HepG2 (cell line): ENCODE measurements around the gene URB1. TPM values are rescaled to one million over a fixed set of nuclear protein-coding genes. Genes with fewer than 3 reads are reported as not detected.

Experiments
- ATAC-seq: fragments of 200-7000 bp; cut with Tn5 transposase; 3 replicates; pipeline ENCODE4 v1.9.1; 2020; ENCODE audit warnings: mild to moderate bottlenecking, moderate library complexity
- BruUV-seq: library from RNA; stranded (reverse); fragments of 400-500 nt; replicated peaks from 2 replicates; lab custom pipeline; 2021; lab: Mats Ljungman, UMichigan
- CTCF ChIA-PET: fragments of 300-600 bp; formaldehyde crosslinking; extraction: SDS; loops from one replicate; lab custom pipeline; 2021; ENCODE audit warnings: low total read pairs, inconsistent platforms, low intra/inter-chr PET ratio; lab: Yijun Ruan, JAX
- POLR2A ChIA-PET: fragments of 350-600 bp; sonication (Branson Sonifier 250); formaldehyde crosslinking; loops from one replicate; lab custom pipeline; 2020; ENCODE audit warnings: antibody characterized with exemption, inconsistent platforms; lab: Yijun Ruan, JAX
- DNase-seq: peaks from one replicate; pipeline ENCODE4 v3.0.0-alpha.2; 2015; ENCODE audit warnings: low spot score
- FAIRE-seq: peaks from 3 replicates; lab custom pipeline; 2011; peaks lifted over from hg19 to GRCh38; lab: Jason Lieb, UNC
- H2AFZ ChIP-seq: one replicate; pipeline ENCODE4 v1.6.1; 2011; ENCODE audit warnings: low read length, inconsistent platforms
- H3K27ac ChIP-seq: fragments of 300-600 bp; 3 replicates; pipeline ENCODE4 v1.8.0; 2011; ENCODE audit warnings: mixed run types, mild to moderate bottlenecking, mixed read lengths, low read length, inconsistent platforms; ENCODE audit not compliant: insufficient read depth; ENCODE audit errors: extremely low read length
- H3K27me3 ChIP-seq, 2 experiments: fragments of 200-600 bp in 1 of 2; 2 replicates in 1 of 2; 3 replicates in 1 of 2; pipeline versions ENCODE4 v1.6.0 to v1.8.0; 2011; ENCODE audit warnings: low read length in 2 of 2, mild to moderate bottlenecking in 2 of 2, moderate library complexity in 2 of 2, inconsistent platforms in 1 of 2; ENCODE audit not compliant: insufficient read depth in 2 of 2, control insufficient read depth in 1 of 2
- H3K36me3 ChIP-seq, 2 experiments: fragments of 200-600 bp in 1 of 2; replicated peaks in 1 of 2; 2 replicates in 1 of 2; 3 replicates in 1 of 2; pipeline versions ENCODE4 v1.5.1 to v1.8.0; 2011; ENCODE audit warnings: low read length in 2 of 2, inconsistent platforms in 1 of 2; ENCODE audit not compliant: insufficient read depth in 2 of 2, control insufficient read depth in 1 of 2
- H3K4me1 ChIP-seq: 2 replicates; pipeline ENCODE4 v1.5.1; 2012; ENCODE audit warnings: low read length, inconsistent platforms; ENCODE audit not compliant: insufficient read depth
- H3K4me2 ChIP-seq: 2 replicates; pipeline ENCODE4 v1.6.0; 2011; ENCODE audit warnings: low read depth, low read length, inconsistent platforms
- H3K4me3 ChIP-seq, 3 experiments: fragments of 200-600 bp in 1 of 3; sonication (generic), shearing (Covaris generic) in 1 of 3; replicated peaks in 1 of 3; 2 replicates each; pipeline ENCODE4 v1.5.1; 2011 to 2016; ENCODE audit warnings: low read length in 3 of 3, inconsistent platforms in 2 of 3, low read depth in 2 of 3, mild to moderate bottlenecking in 2 of 3, control low read depth in 1 of 3, mixed read lengths in 1 of 3; ENCODE audit not compliant: insufficient read depth in 1 of 3
- H3K79me2 ChIP-seq: one replicate; pipeline ENCODE4 v1.6.1; 2011; ENCODE audit warnings: low read length, inconsistent platforms; ENCODE audit not compliant: insufficient read depth
- H3K9ac ChIP-seq: 2 replicates; pipeline ENCODE4 v1.6.0; 2011; ENCODE audit warnings: mild to moderate bottlenecking, low read depth, low read length, inconsistent platforms; ENCODE audit not compliant: insufficient read depth
- H3K9me3 ChIP-seq: 2 replicates; pipeline ENCODE4 v1.5.1; 2012; ENCODE audit warnings: mild to moderate bottlenecking, low read length
- H4K20me1 ChIP-seq: 2 replicates; pipeline ENCODE4 v1.6.0; 2011; ENCODE audit warnings: inconsistent platforms, mild to moderate bottlenecking, low read length, moderate library complexity; ENCODE audit not compliant: insufficient read depth
- HOXA9 ChIP-seq: sonication (generic); formaldehyde crosslinking; IDR thresholded peaks from 2 replicates; pipeline ENCODE4 v1.8.1; 2022; ENCODE audit warnings: missing genetic modification reagents, mild to moderate bottlenecking, moderate library complexity, borderline replicate concordance
- MXI1 ChIP-seq: IDR thresholded peaks from 3 replicates; pipeline ENCODE4 v1.6.1; 2012; ENCODE audit warnings: low read depth, low read length, inconsistent platforms, borderline replicate concordance
- NR2C2 ChIP-seq: sonication (generic); formaldehyde crosslinking; IDR thresholded peaks from 2 replicates; pipeline ENCODE4 v1.4.0; 2020; ENCODE audit warnings: missing genetic modification reagents, mild to moderate bottlenecking, moderate library complexity, borderline replicate concordance
- RBM22 ChIP-seq: fragments of 200-400 bp; formaldehyde crosslinking; optimal IDR thresholded peaks from 2 replicates; pipeline ENCODE3; 2017; ENCODE audit warnings: mild to moderate bottlenecking, low read length, moderate library complexity
- SRSF4 ChIP-seq: fragments of 200-400 bp; formaldehyde crosslinking; IDR thresholded peaks from one replicate; pipeline ENCODE4 v1.6.1; 2018; ENCODE audit warnings: mild to moderate bottlenecking, low read depth, low read length, moderate library complexity; ENCODE audit not compliant: poor library complexity, severe bottlenecking
- ZNF546 ChIP-seq: sonication (generic); formaldehyde crosslinking; conservative IDR thresholded peaks from 2 replicates; pipeline ENCODE4 v1.8.1; 2023; ENCODE audit warnings: mild to moderate bottlenecking, missing genetic modification reagents
- ZNF562 ChIP-seq: sonication (generic); formaldehyde crosslinking; IDR thresholded peaks from 2 replicates; pipeline ENCODE4 v1.8.0; 2022; ENCODE audit warnings: missing genetic modification reagents, borderline replicate concordance
- ZNF614 ChIP-seq: IDR thresholded peaks from 2 replicates; pipeline ENCODE4 v1.6.1; 2018; ENCODE audit warnings: missing biosample characterization, missing genetic modification reagents, inconsistent platforms, borderline replicate concordance
- ZSCAN25 ChIP-seq: sonication (generic); formaldehyde crosslinking; IDR thresholded peaks from 2 replicates; pipeline ENCODE4 v1.8.0; 2022; ENCODE audit warnings: mild to moderate bottlenecking, missing genetic modification reagents
- WGBS: methylation state at CpG from one replicate; pipeline ENCODE4 v1.1.6; 2017; ENCODE audit warnings: low lambda C conversion rate; 5-methylcytosine and 5-hydroxymethylcytosine counted together
- in situ Hi-C: cut with HindIII; loops from 2 replicates; pipeline ENCODE4 v1.10.0; 2017; ENCODE audit warnings: low pct_unique_long_range_greater_than_20kb; ENCODE audit not compliant: extremely low pct_ligation_motif_present
- intact Hi-C: fragments of 100-400 bp; cut with micrococcal nuclease; formaldehyde crosslinking; loops from one replicate; pipeline ENCODE4 v1.10.0; 2022; ENCODE audit not compliant: unreplicated experiment
- polyA plus RNA-seq, 8 experiments: library from polyadenylated mRNA; depleted of rRNA in 3 of 8; stranded (reverse) in 7 of 8; unstranded in 1 of 8; fragments of >200 nt; fragmentation: Illumina TruSeq in 4 of 8; extraction: Trizol in 4 of 8; gene quantifications; 2 replicates each; pipeline versions ENCODE4 v1.2.1 to v1.2.3, GENCODE V29; 2011 to 2016; ENCODE audit warnings: low read depth in 4 of 8, missing spikeins in 1 of 8, mixed read lengths in 1 of 8; ENCODE audit not compliant: insufficient read depth in 1 of 8
- total RNA-seq, 5 experiments: library from RNA; depleted of rRNA; stranded (reverse); fragments of >200 nt; fragmentation: Illumina TruSeq; extraction: Trizol; gene quantifications; 2 replicates each; pipeline ENCODE4 v1.2.3, GENCODE V29; 2016; ENCODE audit warnings: low read depth in 1 of 5
- TF ChIP-seq, protein P1 (sequence below): sonication (generic); formaldehyde crosslinking; IDR thresholded peaks from 2 replicates; pipeline ENCODE4 v1.4.0; 2020; ENCODE audit warnings: mild to moderate bottlenecking, missing genetic modification reagents
- TF ChIP-seq, protein P2 (sequence below): sonication (generic); formaldehyde crosslinking; IDR thresholded peaks from 2 replicates; pipeline ENCODE4 v1.4.0; 2020; ENCODE audit warnings: missing genetic modification reagents, borderline replicate concordance

The URB1 gene
- total and polyA plus RNA-seq, 2 of the 13 experiments (the other 11 are each of a cell fraction or from before 2014, with no cell fraction given): 4.5 to 16.7 TPM

DNA sequence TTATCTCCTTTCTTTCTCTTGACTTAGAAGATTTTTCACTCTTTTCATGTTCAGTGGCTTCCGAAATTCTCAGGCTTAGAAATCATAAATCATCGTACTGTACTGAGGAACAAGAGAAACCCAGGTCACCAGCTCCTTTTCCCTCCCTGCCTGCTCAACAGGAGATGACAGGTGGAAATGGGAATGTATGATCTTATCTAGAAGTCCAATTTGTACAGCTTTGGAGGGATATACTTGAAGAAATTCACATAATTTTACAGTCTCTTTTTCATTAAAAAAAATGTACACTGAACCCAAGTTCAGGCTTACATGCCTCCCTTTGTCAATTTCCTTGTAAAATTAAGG is 31.4 kb upstream of the URB1 start (continued):
- TF ChIP-seq, protein P1, sequence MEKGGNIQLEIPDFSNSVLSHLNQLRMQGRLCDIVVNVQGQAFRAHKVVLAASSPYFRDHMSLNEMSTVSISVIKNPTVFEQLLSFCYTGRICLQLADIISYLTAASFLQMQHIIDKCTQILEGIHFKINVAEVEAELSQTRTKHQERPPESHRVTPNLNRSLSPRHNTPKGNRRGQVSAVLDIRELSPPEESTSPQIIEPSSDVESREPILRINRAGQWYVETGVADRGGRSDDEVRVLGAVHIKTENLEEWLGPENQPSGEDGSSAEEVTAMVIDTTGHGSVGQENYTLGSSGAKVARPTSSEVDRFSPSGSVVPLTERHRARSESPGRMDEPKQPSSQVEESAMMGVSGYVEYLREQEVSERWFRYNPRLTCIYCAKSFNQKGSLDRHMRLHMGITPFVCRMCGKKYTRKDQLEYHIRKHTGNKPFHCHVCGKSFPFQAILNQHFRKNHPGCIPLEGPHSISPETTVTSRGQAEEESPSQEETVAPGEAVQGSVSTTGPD: no peak
- no peak for TF ChIP-seq RBM22
- TF ChIP-seq MXI1: no peak
- no peak for TF ChIP-seq ZSCAN25 (CRISPR knock-in tag)
- TF ChIP-seq ZNF546: no peak
- no peak for TF ChIP-seq HOXA9 (CRISPR knock-in tag)
- TF ChIP-seq SRSF4: no peak
- no peak for TF ChIP-seq ZNF562 (CRISPR knock-in tag)

- H3K36me3 ChIP-seq: no peaks in the 10 kb centered on the region
- no TSS peak for BruUV-seq
- ChIA-PET POLR2A (no interaction called here), CTCF (no interaction called here)
- H3K9me3 ChIP-seq: no peaks in the 10 kb centered on the region
- no peak overlapping the region for H3K9ac ChIP-seq
- H3K4me2 ChIP-seq: no peak overlapping the region
- no peaks in the 10 kb centered on the region; a peak in 1 of 5 replicates for H3K27me3 ChIP-seq
- no peak overlapping the region for H3K27ac ChIP-seq
- TF ChIP-seq NR2C2: no peak
- TF ChIP-seq ZNF614 (CRISPR knock-in tag): no peak
- TF ChIP-seq, protein P2, sequence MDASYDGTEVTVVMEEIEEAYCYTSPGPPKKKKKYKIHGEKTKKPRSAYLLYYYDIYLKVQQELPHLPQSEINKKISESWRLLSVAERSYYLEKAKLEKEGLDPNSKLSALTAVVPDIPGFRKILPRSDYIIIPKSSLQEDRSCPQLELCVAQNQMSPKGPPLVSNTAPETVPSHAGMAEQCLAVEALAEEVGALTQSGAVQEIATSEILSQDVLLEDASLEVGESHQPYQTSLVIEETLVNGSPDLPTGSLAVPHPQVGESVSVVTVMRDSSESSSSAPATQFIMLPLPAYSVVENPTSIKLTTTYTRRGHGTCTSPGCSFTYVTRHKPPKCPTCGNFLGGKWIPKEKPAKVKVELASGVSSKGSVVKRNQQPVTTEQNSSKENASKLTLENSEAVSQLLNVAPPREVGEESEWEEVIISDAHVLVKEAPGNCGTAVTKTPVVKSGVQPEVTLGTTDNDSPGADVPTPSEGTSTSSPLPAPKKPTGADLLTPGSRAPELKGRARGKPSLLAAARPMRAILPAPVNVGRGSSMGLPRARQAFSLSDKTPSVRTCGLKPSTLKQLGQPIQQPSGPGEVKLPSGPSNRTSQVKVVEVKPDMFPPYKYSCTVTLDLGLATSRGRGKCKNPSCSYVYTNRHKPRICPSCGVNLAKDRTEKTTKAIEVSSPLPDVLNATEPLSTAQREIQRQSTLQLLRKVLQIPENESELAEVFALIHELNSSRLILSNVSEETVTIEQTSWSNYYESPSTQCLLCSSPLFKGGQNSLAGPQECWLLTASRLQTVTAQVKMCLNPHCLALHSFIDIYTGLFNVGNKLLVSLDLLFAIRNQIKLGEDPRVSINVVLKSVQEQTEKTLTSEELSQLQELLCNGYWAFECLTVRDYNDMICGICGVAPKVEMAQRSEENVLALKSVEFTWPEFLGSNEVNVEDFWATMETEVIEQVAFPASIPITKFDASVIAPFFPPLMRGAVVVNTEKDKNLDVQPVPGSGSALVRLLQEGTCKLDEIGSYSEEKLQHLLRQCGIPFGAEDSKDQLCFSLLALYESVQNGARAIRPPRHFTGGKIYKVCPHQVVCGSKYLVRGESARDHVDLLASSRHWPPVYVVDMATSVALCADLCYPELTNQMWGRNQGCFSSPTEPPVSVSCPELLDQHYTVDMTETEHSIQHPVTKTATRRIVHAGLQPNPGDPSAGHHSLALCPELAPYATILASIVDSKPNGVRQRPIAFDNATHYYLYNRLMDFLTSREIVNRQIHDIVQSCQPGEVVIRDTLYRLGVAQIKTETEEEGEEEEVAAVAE (CRISPR knock-in tag): no peak
- FAIRE-seq (no peak), ATAC-seq (no peak), DNase-seq (no peak)
- no peak overlapping the region for H2AFZ ChIP-seq
- peaks cover 21% of the 10 kb centered on the region for H3K4me1 ChIP-seq
- no peak overlapping the region for H3K4me3 ChIP-seq
- in situ Hi-C loops: no loop called here
- H4K20me1 ChIP-seq: no peaks in the 10 kb centered on the region
- intact Hi-C loops: no loop called here
- H3K79me2 ChIP-seq: no peaks in the 10 kb centered on the region
- WGBS: 53% methylated on average over 9 of the region's 9 CpGs
These were observed 30.7 kb upstream of the URB1 start for GRCh38 chr21:32423320-32424190.
